Skeletal muscle satellite cell (primary cell): ENCODE results near the gene MAP3K8.

Source experiments
- H3K27me3 ChIP-seq: 2 replicates; pipeline ENCODE4 v1.7.0; 2013; ENCODE audit warnings: low read length; ENCODE audit not compliant: control insufficient read depth, insufficient read depth
- H3K36me3 ChIP-seq: 2 replicates; pipeline ENCODE4 v1.7.0; 2013; ENCODE audit warnings: mild to moderate bottlenecking, control low read depth, low read length; ENCODE audit not compliant: insufficient read depth
- H3K4me1 ChIP-seq: 2 replicates; pipeline ENCODE4 v1.7.0; 2013; ENCODE audit warnings: low read length; ENCODE audit not compliant: control insufficient read depth, insufficient read depth
- H3K4me2 ChIP-seq: 2 replicates; pipeline ENCODE4 v1.7.0; 2013; ENCODE audit warnings: mild to moderate bottlenecking, low read length
- H3K4me3 ChIP-seq: 2 replicates; pipeline ENCODE4 v1.7.0; 2013; ENCODE audit warnings: low read length
- H3K9ac ChIP-seq: 2 replicates; pipeline ENCODE4 v1.7.0; 2013; ENCODE audit warnings: mild to moderate bottlenecking, low read depth, low read length, moderate library complexity
- H3K9me3 ChIP-seq: replicated peaks from 2 replicates; pipeline ENCODE4 v1.7.0; 2013; ENCODE audit warnings: mild to moderate bottlenecking, control low read depth, low read length

The MAP3K8 gene

GRCh38 chr10:30436671-30437030 is 2.7 kb downstream of the MAP3K8 start:
- no peaks in the 10 kb centered on the region for H3K9me3 ChIP-seq
- no peak overlapping the region for H3K9ac ChIP-seq
- H3K4me3 ChIP-seq = no peak overlapping the region
- H3K4me2 ChIP-seq = peak overlapping the region; percentile 30
- H3K4me1 ChIP-seq = peaks cover 34% of the 10 kb centered on the region
- H3K27me3 ChIP-seq = no peaks in the 10 kb centered on the region
- H3K36me3 ChIP-seq = no peaks in the 10 kb centered on the region

GRCh38 chr10:30437031-30437841 is 3.3 kb downstream of the MAP3K8 start:
- H3K4me2 ChIP-seq = peak overlapping the region; percentile 30
- no peak overlapping the region for H3K4me3 ChIP-seq

GRCh38 chr10:30438021-30438850 is 4.3 kb downstream of the MAP3K8 start:
- no peak overlapping the region for H3K9ac ChIP-seq
- H3K4me2 ChIP-seq = peak overlapping the region; percentile 30
- H3K9me3 ChIP-seq = no peaks in the 10 kb centered on the region
- no peaks in the 10 kb centered on the region for H3K36me3 ChIP-seq
- no peaks in the 10 kb centered on the region for H3K27me3 ChIP-seq
- H3K4me1 ChIP-seq = peaks cover 29% of the 10 kb centered on the region
- H3K4me3 ChIP-seq = no peak overlapping the region

More at GRCh38 chr10:30437031-30437841, 3.3 kb downstream of the MAP3K8 start:
- Histone ChIP-seq H3K9ac (no peak overlapping the region), H3K9me3 (no peaks in the 10 kb centered on the region), H3K27me3 (no peaks in the 10 kb centered on the region), H3K4me1 (peaks cover 34% of the 10 kb centered on the region), H3K36me3 (no peaks in the 10 kb centered on the region)

DNA sequence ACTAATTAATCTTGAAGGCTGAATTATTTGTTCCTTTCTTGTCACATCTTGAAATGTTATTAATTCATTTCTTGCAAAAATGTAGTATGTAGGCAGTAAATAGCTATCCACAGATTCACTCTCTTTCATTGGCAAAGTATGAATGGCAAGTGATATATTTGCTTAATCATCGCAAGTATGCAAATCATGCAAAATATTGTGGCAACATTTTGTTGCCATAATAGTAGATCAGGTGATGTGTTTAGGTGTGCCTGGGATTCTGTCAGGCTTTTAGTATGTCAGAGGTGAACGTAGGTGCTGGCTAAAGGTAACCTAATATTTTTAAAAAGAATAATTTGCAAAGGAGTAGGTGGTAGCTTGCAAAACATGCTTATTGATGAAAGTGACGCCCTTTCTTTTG is 5.9 kb downstream of the MAP3K8 start:
- no peaks in the 10 kb centered on the region for H3K36me3 ChIP-seq
- H3K4me3 ChIP-seq = no peak overlapping the region
- H3K27me3 ChIP-seq = no peaks in the 10 kb centered on the region
- H3K9me3 ChIP-seq = no peaks in the 10 kb centered on the region
- no peak overlapping the region for H3K9ac ChIP-seq
- peaks cover 21% of the 10 kb centered on the region for H3K4me1 ChIP-seq
- H3K4me2 ChIP-seq = no peak overlapping the region

- no peaks in the 10 kb centered on the region for H3K27me3 ChIP-seq
- H3K4me3 ChIP-seq = no peak overlapping the region
- H3K4me1 ChIP-seq = peaks cover 18% of the 10 kb centered on the region
- no peaks in the 10 kb centered on the region for H3K36me3 ChIP-seq
- H3K4me2 ChIP-seq = no peak overlapping the region
- H3K9ac ChIP-seq = no peak overlapping the region
- H3K9me3 ChIP-seq = no peaks in the 10 kb centered on the region
Measured at GRCh38 chr10:30442019-30442606, 8.1 kb downstream of the MAP3K8 start.

DNA sequence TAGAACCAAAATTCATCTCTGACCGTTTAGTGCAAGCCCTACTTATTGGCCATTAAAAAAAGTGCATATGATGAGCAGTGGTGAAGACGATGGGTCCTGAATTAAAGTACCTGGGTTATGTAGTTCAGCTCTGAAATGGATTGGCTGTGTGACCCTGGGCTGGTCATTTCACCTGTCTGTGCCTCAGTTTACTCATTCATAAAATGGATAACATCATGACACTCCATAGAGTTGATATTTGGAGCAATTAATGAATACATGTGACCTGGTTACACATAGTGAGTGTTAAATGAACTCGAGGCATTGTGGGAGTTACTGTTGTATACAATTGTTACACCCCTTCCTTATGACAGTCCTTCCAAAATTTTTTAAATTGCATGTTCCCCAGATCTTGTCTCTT is 9.1 kb downstream of the MAP3K8 start:
- Histone ChIP-seq H3K27me3 (no peaks in the 10 kb centered on the region), H3K9me3 (no peaks in the 10 kb centered on the region), H3K4me2 (no peak overlapping the region), H3K9ac (no peak overlapping the region), H3K4me1 (peaks cover 9% of the 10 kb centered on the region), H3K4me3 (no peak overlapping the region), H3K36me3 (no peaks in the 10 kb centered on the region)

DNA sequence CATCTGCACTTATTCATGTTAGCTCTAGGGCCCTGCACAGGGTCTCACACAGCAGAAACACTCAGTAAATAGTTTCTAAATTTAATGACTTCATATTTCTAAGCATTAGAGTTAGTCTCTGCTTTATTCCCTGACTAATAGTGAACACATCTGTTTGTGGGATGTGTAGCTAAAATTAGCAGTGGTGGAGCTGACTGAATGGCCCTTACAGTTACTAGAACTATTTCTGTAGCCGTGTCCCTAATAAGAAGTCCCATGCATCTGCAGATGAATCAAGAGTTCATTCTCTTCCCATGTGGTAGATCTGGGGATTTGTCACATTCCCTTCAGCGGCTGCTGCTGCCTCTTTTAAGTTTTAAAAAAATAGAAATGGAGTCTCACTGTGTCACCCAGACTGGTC is 11.7 kb downstream of the MAP3K8 start:
- Histone ChIP-seq H3K9me3 (no peaks in the 10 kb centered on the region), H3K4me3 (no peak overlapping the region), H3K27me3 (no peaks in the 10 kb centered on the region), H3K9ac (no peak overlapping the region), H3K4me2 (no peak overlapping the region), H3K36me3 (no peaks in the 10 kb centered on the region), H3K4me1 (peaks cover 5% of the 10 kb centered on the region)

GRCh38 chr10:30447125-30447799 is 13.3 kb downstream of the MAP3K8 start:
- Histone ChIP-seq H3K27me3 (no peaks in the 10 kb centered on the region), H3K9ac (no peak overlapping the region), H3K4me3 (no peak overlapping the region), H3K4me2 (no peak overlapping the region), H3K36me3 (no peaks in the 10 kb centered on the region), H3K4me1 (peaks cover 5% of the 10 kb centered on the region), H3K9me3 (no peaks in the 10 kb centered on the region)

- H3K36me3 ChIP-seq = no peaks in the 10 kb centered on the region
- no peak overlapping the region for H3K9ac ChIP-seq
- no peaks in the 10 kb centered on the region for H3K9me3 ChIP-seq
- no peak overlapping the region for H3K4me3 ChIP-seq
- H3K4me1 ChIP-seq = peaks cover 5% of the 10 kb centered on the region
- H3K4me2 ChIP-seq = no peak overlapping the region
- no peaks in the 10 kb centered on the region for H3K27me3 ChIP-seq
Measured at GRCh38 chr10:30448092-30448491, 14.1 kb downstream of the MAP3K8 start.

GRCh38 chr10:30453764-30454527 is 20.0 kb downstream of the MAP3K8 start:
- no peaks in the 10 kb centered on the region for H3K27me3 ChIP-seq
- peak overlapping the region; percentile 67 for H3K9ac ChIP-seq
- no peaks in the 10 kb centered on the region for H3K9me3 ChIP-seq
- peaks cover 22% of the 10 kb centered on the region for H3K4me1 ChIP-seq
- H3K4me2 ChIP-seq = peak overlapping the region; percentile 71
- H3K36me3 ChIP-seq = no peaks in the 10 kb centered on the region
- peak overlapping the region; percentile 17 for H3K4me3 ChIP-seq
